Stimulated activated naive CD8-positive, alpha-beta T cell treated with anti-CD3 and anti-CD28 coated beads, Interleukin-15, Interleukin-2, amounts not matched to agents 100 U/mL and 50 U/mL, for 24 hours (primary cell): ENCODE results near the gene DNAH9.
"Not testable (repeated sequence)": the region's sequence is repeated elsewhere in the genome, so short reads cannot be mapped to it uniquely, and the experiment has no call there.

ENCODE experiments used
- ATAC-seq: fragments of 150-1000 bp; cut with Tn5 transposase; one replicate; pipeline ENCODE4 v1.10.0; 2021
- DNase-seq: peaks from one replicate; pipeline ENCODE4 v3.0.0; 2021

Gene DNAH9

GRCh38 chr17:11921296-11921695 lies 323.0 kb downstream of the DNAH9 start:
- DNase-seq (no peak), ATAC-seq (no peak)

GRCh38 chr17:11922638-11923037 lies 324.4 kb downstream of the DNAH9 start:
- DNase-seq: no peak
- no peak for ATAC-seq

GRCh38 chr17:11924076-11924475 lies 325.8 kb downstream of the DNAH9 start:
- DNase-seq (no peak), ATAC-seq (no peak)

GRCh38 chr17:11925262-11926021 lies 327.2 kb downstream of the DNAH9 start:
- ATAC-seq: no peak

GRCh38 chr17:11928436-11928835 lies 330.2 kb downstream of the DNAH9 start:
- DNase-seq: no peak
- no peak for ATAC-seq

More at GRCh38 chr17:11925262-11926021, 327.2 kb downstream of the DNAH9 start:
- DNase-seq: no peak

GRCh38 chr17:11932337-11932898 lies 334.1 kb downstream of the DNAH9 start:
- DNase-seq (no peak), ATAC-seq (no peak)

- DNase-seq (peak; percentile 29), ATAC-seq (no peak)
Measured at GRCh38 chr17:11935734-11936406, 337.6 kb downstream of the DNAH9 start.

GRCh38 chr17:11940904-11941303 lies 342.6 kb downstream of the DNAH9 start:
- ATAC-seq: no peak
- DNase-seq: no peak

GRCh38 chr17:11943086-11943485 lies 344.8 kb downstream of the DNAH9 start:
- not testable (repeated sequence) for ATAC-seq, DNase-seq

- ATAC-seq (no peak), DNase-seq (no peak)
Measured at GRCh38 chr17:11943759-11944347, 345.6 kb downstream of the DNAH9 start.

- DNase-seq: no peak
- no peak for ATAC-seq
Measured at GRCh38 chr17:11944587-11944986, 346.3 kb downstream of the DNAH9 start.

GRCh38 chr17:11948789-11949188 lies 350.5 kb downstream of the DNAH9 start:
- DNase-seq: no peak
- ATAC-seq: no peak

GRCh38 chr17:11949571-11949970 lies 351.3 kb downstream of the DNAH9 start:
- ATAC-seq, DNase-seq: not testable (repeated sequence)

- ATAC-seq (no peak), DNase-seq (no peak)
Measured at GRCh38 chr17:11950771-11951519, 352.7 kb downstream of the DNAH9 start.

- DNase-seq (no peak), ATAC-seq (no peak)
Measured at GRCh38 chr17:11952610-11953009, 354.3 kb downstream of the DNAH9 start.

GRCh38 chr17:11953924-11954323 lies 355.7 kb downstream of the DNAH9 start:
- DNase-seq (no peak), ATAC-seq (no peak)

- DNase-seq: no peak
Measured at GRCh38 chr17:11954936-11955335, 356.7 kb downstream of the DNAH9 start.

GRCh38 chr17:11969565-11969964 lies 371.3 kb downstream of the DNAH9 start:
- ATAC-seq (no peak), DNase-seq (no peak)

More at GRCh38 chr17:11954936-11955335, 356.7 kb downstream of the DNAH9 start:
- no peak for ATAC-seq

- not testable (repeated sequence) for ATAC-seq, DNase-seq
Measured at GRCh38 chr17:11972741-11973140, 374.5 kb downstream of the DNAH9 start.

- DNase-seq: no peak
- no peak for ATAC-seq
Measured at GRCh38 chr17:11979795-11980194, 381.5 kb downstream of the DNAH9 start.

GRCh38 chr17:11980813-11981212 lies 382.5 kb downstream of the DNAH9 start:
- DNase-seq: no peak
- ATAC-seq: no peak

- ATAC-seq: no peak
- no peak for DNase-seq
Measured at GRCh38 chr17:11981862-11982261, 383.6 kb downstream of the DNAH9 start.
